ENCODE results near the gene TMC4. TPM values are rescaled to one million over a fixed set of nuclear protein-coding genes. Genes with fewer than 3 reads are reported as not detected.

Gene TMC4
- total RNA-seq, 1 donor from 2014 or later: 0.83 TPM

DNA sequence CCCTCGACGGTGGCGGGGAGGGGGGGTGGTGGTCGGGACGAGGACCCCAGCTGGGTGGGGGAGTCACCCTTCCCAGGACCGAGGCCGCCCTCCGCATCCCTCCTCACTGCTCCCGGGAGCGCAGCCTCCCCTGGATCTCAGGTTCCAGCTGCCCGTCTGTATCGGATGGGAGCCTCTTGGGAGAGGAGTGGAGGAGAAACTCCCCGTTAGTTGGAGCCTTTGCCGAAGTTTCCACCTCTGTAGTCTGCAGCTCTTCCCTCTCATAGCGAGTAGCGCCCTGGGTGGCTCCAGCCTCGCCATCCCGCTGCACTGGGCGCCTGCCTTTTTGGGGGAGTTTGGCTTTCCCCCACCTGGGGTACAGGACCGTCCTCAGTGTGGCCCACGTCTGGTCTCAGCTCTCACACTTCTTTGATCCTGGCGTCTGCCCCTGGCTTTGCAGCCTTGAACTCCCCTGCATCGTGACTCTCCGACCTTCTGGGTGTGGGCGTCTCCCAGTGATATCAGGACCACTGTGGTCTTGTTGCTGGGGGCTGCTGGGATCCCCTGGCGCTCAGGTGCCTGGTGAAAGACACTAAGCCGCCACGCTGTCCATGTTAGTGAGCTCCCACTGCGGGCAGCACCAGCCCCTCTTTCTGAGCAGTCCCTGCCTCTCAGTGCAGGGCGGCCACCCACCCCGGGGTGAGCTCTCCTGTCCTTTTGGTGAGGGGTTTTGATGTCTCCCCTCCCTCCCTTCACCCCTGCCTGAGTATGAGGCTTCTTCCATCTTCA is 34.3 kb downstream of the TMC4 start:
- H3K27me3 Mint-ChIP-seq (ENCODE audit: insufficient read depth): no peaks in the 10 kb centered on the region
- DNase-seq (ENCODE audit: low spot score): no peak
- peaks cover 20% of the 10 kb centered on the region for H3K36me3 Mint-ChIP-seq (ENCODE audit: low read depth)
- peak overlapping the region; percentile 92 for H3K27ac Mint-ChIP-seq
- peak overlapping the region; percentile 93 for H3K4me3 Mint-ChIP-seq
- intact Hi-C loops (cut with micrococcal nuclease): loop anchor here (10.0 kb wide), 1 partner anchor 1516 kb away; the partner anchor contains the start of gene U2AF2
- H3K9me3 Mint-ChIP-seq: no peaks in the 10 kb centered on the region
- H3K4me1 Mint-ChIP-seq (ENCODE audit: low read depth): peaks cover 42% of the 10 kb centered on the region

GRCh38 chr19:54137699-54138488 is 35.1 kb downstream of the TMC4 start, which contains the start of gene CNOT3:
CNOT3 (plus strand) TSS chr19:54137762; CDS start chr19:54142979, 5,217 bp downstream.
- H3K36me3 Mint-ChIP-seq (ENCODE audit: low read depth): peaks cover 14% of the 10 kb centered on the region
- no peaks in the 10 kb centered on the region for H3K9me3 Mint-ChIP-seq
- intact Hi-C loops (cut with micrococcal nuclease): loop anchor here (1.0 to 10.0 kb wide), 12 partner anchors 21 to 1517 kb away; partner anchors contain the start of genes LENG1, LENG8, LENG9 and MYADM
- H3K4me1 Mint-ChIP-seq (ENCODE audit: low read depth): peaks cover 42% of the 10 kb centered on the region
- DNase-seq (ENCODE audit: low spot score): no peak
- H3K4me3 Mint-ChIP-seq: peak within 1 kb of the TSS; percentile 93
- H3K27ac Mint-ChIP-seq: peak within 1 kb of the TSS; percentile 92
- H3K27me3 Mint-ChIP-seq (ENCODE audit: insufficient read depth): no peaks in the 10 kb centered on the region

DNA sequence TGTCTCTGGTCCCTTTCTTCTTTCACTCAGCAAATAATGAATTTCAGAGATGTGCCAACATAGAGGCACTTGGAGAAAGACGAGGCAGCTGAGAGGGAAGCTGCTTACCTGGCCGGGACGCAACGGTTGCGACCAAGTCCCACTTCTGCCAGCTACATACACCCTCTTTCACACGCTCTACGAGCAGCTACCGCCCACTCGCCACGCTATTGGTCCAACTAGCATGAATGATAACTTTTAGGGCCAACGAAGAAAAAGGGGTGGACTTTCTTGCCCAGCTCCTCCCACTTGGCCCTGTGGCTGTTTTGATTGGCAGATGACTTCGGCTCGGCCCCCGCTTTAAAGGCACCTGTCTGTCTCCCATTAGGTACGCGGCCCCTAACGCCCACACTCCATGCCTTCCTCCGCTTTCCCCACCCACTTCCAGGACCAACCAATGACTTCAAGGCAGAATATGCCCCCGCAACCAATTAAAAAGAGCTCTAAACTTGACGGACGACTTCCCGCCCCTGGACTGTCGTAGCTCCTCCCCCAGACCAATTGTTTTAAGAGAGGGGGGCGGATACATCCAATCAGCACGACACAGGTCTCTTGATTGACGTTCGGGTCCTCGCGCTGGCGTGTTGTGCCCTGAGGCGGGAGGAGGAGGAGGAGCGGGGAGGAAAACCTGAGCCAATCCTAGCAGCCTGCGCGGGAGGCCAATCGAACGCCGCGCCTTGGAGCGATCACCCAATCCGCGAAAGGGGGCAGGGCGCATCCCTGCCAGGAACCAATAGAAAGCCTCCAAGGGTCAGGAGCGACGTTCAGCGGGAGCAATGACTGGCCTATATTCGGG is 35.9 kb downstream of the TMC4 start:
- intact Hi-C loops (cut with micrococcal nuclease): loop anchor here (1.0 to 10.0 kb wide), 12 partner anchors 22 to 1518 kb away; partner anchors contain the start of genes LENG1, LENG8, LENG9 and MYADM
- Mint-ChIP-seq H3K9me3 (no peaks in the 10 kb centered on the region), H3K4me3 (peak overlapping the region; percentile 88), H3K27me3 (ENCODE audit: insufficient read depth) (no peaks in the 10 kb centered on the region), H3K27ac (peak overlapping the region; percentile 78), H3K36me3 (ENCODE audit: low read depth) (peaks cover 10% of the 10 kb centered on the region), H3K4me1 (ENCODE audit: low read depth) (peaks cover 40% of the 10 kb centered on the region)
- peak; percentile 99 for DNase-seq (ENCODE audit: low spot score)

GRCh38 chr19:54136086-54136863 is 36.7 kb downstream of the TMC4 start:
- intact Hi-C loops (cut with micrococcal nuclease): loop anchor here (2.0 to 10.0 kb wide), 3 partner anchors 705 to 1519 kb away; partner anchors contain the start of genes U2AF2 and ZNF761
- DNase-seq (ENCODE audit: low spot score): no peak
- Mint-ChIP-seq H3K27ac (peak overlapping the region; percentile 78), H3K9me3 (no peaks in the 10 kb centered on the region), H3K27me3 (ENCODE audit: insufficient read depth) (no peaks in the 10 kb centered on the region), H3K4me1 (ENCODE audit: low read depth) (peaks cover 33% of the 10 kb centered on the region), H3K36me3 (ENCODE audit: low read depth) (peaks cover 6% of the 10 kb centered on the region), H3K4me3 (peak overlapping the region; percentile 88)

DNA sequence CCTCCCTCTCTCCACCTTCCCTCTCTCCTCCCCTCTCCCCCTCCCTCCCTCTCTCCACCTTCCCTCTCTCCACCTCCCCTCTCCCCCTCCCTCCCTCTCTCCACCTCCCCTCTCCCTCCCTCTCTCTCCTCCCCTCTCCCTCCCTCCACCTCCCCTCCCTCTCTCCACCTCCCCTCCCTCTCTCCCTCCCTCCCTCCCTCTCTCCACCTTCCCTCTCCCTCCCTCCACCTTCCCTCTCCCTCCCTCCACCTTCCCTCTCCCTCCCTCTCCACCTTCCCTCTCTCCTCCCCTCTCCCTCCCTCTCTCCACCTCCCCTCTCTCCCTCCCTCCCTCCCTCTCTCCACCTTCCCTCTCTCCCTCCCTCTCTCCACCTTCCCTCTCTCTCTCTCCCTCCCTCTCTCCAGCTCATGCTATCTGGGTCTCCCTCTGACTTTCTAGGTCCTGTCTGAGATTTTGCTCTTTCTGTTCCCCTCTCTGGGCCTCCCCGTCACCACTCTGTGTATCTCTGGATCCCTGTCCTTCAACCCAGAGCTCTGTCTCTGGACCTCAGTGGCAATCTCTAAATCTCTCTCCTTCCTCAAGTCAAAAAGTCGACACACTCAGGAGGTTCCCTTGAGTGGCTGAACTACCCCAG is 38.9 kb downstream of the TMC4 start:
- intact Hi-C loops (cut with micrococcal nuclease): loop anchor here (10.0 kb wide), 1 partner anchor 1521 kb away; the partner anchor contains the start of gene U2AF2
- H3K4me3 Mint-ChIP-seq: no peak overlapping the region
- no peak for DNase-seq (ENCODE audit: low spot score)
- H3K4me1 Mint-ChIP-seq (ENCODE audit: low read depth): peaks cover 19% of the 10 kb centered on the region
- no peak overlapping the region for H3K27ac Mint-ChIP-seq
- no peaks in the 10 kb centered on the region for H3K9me3 Mint-ChIP-seq
- no peaks in the 10 kb centered on the region for H3K27me3 Mint-ChIP-seq (ENCODE audit: insufficient read depth)
- peaks cover 1% of the 10 kb centered on the region for H3K36me3 Mint-ChIP-seq (ENCODE audit: low read depth)

- H3K4me3 Mint-ChIP-seq: no peak overlapping the region
- no peak for DNase-seq (ENCODE audit: low spot score)
- H3K27me3 Mint-ChIP-seq (ENCODE audit: insufficient read depth): no peaks in the 10 kb centered on the region
- no peaks in the 10 kb centered on the region for H3K9me3 Mint-ChIP-seq
- H3K36me3 Mint-ChIP-seq (ENCODE audit: low read depth): no peaks in the 10 kb centered on the region
- H3K4me1 Mint-ChIP-seq (ENCODE audit: low read depth): peaks cover 13% of the 10 kb centered on the region
- H3K27ac Mint-ChIP-seq: no peak overlapping the region
- intact Hi-C loops (cut with micrococcal nuclease): loop anchor here (10.0 kb wide), 1 partner anchor 1521 kb away; the partner anchor contains the start of gene U2AF2
These were observed 39.5 kb downstream of the TMC4 start for GRCh38 chr19:54133312-54133956.

DNA sequence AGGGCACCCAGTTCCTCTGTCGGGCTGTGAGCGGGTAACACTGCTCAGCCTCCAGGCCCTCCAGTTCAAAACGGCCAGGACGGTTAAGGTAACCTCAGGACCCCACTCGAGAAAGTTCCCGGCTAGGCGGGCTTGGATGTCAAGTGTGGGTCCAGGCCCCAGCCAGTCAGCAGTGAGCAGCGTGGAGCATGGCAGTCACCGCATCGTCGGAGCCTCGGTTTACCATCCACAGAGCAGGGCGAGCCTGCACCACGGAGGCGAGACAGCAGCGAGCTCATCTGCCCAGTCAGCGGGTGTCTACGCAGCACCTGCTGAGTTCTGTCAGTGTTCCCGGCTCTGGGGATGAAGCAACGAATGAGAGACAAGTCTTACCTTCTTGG is 43.4 kb downstream of the TMC4 start:
- DNase-seq (ENCODE audit: low spot score): no peak
- intact Hi-C loops (cut with micrococcal nuclease): no loop called here
- Mint-ChIP-seq H3K27ac (no peak overlapping the region), H3K27me3 (ENCODE audit: insufficient read depth) (no peaks in the 10 kb centered on the region), H3K4me1 (ENCODE audit: low read depth) (no peaks in the 10 kb centered on the region), H3K9me3 (no peaks in the 10 kb centered on the region), H3K4me3 (no peak overlapping the region), H3K36me3 (ENCODE audit: low read depth) (peaks cover 9% of the 10 kb centered on the region)

DNA sequence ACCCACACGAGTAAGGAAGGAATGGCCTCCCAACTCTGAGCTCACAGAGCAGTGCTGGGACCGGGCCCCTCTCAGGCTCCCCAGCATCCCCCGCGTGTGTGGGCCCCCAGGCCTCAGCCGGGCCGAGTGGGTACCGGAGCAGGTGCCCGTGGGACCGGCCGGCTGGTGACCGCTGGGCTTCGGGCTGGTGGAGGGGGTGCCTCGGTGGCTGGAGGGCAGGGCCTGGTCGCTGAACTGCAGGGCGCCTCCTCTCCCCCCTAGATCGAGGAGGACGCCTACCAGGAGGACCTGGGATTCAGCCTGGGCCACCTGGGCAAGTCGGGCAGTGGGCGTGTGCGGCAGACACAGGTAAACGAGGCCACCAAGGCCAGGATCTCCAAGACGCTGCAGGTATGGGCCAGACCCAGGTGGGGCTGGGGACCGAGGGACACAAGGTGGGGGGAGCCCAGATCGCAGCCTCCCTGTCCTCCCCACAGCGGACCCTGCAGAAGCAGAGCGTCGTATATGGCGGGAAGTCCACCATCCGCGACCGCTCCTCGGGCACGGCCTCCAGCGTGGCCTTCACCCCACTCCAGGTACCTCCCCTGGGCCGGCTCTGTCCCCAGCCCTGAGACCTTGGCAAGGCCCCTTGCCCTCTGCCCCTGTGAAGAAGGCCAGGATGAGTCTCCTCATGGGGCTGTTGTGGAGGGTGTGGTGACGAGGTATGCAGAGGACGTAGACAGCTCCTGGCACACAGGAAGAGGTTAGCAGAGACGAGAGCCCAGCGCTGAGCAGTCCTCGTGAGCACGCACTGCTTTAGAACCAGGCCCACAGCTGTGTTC is 44.0 kb downstream of the TMC4 start:
- Mint-ChIP-seq H3K4me1 (ENCODE audit: low read depth) (no peaks in the 10 kb centered on the region), H3K27me3 (ENCODE audit: insufficient read depth) (no peaks in the 10 kb centered on the region), H3K4me3 (no peak overlapping the region), H3K9me3 (no peaks in the 10 kb centered on the region), H3K27ac (no peak overlapping the region), H3K36me3 (ENCODE audit: low read depth) (peaks cover 9% of the 10 kb centered on the region)
- DNase-seq (ENCODE audit: low spot score): no peak
- intact Hi-C loops (cut with micrococcal nuclease): no loop called here

DNA sequence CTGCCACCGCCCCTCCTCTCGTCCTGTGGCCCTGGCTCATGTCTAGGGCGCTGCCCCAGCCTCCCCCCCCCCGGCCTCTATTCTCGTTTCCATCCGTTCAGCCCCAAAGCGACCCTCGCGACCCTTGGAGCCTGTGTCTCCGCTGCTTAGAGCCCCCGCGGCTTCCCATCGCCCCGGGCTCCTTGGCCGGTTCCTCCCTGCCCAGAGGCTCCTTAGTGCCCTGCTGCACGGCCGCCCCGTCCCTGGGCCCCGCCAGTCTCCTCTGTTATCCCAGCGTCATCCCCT is 44.6 kb downstream of the TMC4 start:
- intact Hi-C loops (cut with micrococcal nuclease): no loop called here
- H3K27ac Mint-ChIP-seq: no peak overlapping the region

GRCh38 chr19:54127688-54128440 is 45.1 kb downstream of the TMC4 start:
- Mint-ChIP-seq H3K9me3 (no peaks in the 10 kb centered on the region), H3K27me3 (ENCODE audit: insufficient read depth) (no peaks in the 10 kb centered on the region), H3K4me1 (ENCODE audit: low read depth) (no peaks in the 10 kb centered on the region), H3K36me3 (ENCODE audit: low read depth) (peaks cover 9% of the 10 kb centered on the region), H3K27ac (no peak overlapping the region), H3K4me3 (no peak overlapping the region)
- intact Hi-C loops (cut with micrococcal nuclease): no loop called here
- no peak for DNase-seq (ENCODE audit: low spot score)

More for the DNA sequence above, 44.6 kb downstream of the TMC4 start:
- DNase-seq (ENCODE audit: low spot score): no peak
- no peak overlapping the region for H3K4me3 Mint-ChIP-seq
- H3K4me1 Mint-ChIP-seq (ENCODE audit: low read depth): no peaks in the 10 kb centered on the region
- no peaks in the 10 kb centered on the region for H3K9me3 Mint-ChIP-seq
- H3K27me3 Mint-ChIP-seq (ENCODE audit: insufficient read depth): no peaks in the 10 kb centered on the region
- peaks cover 9% of the 10 kb centered on the region for H3K36me3 Mint-ChIP-seq (ENCODE audit: low read depth)
